ENCODE data around the gene GPATCH2. TPM values are rescaled to one million over a fixed set of nuclear protein-coding genes. Genes with fewer than 3 reads are reported as not detected.

GPATCH2 gene
- total and polyA plus RNA-seq, 8 donors, result 2.7 to 9.0 (median 5.0) TPM

DNA sequence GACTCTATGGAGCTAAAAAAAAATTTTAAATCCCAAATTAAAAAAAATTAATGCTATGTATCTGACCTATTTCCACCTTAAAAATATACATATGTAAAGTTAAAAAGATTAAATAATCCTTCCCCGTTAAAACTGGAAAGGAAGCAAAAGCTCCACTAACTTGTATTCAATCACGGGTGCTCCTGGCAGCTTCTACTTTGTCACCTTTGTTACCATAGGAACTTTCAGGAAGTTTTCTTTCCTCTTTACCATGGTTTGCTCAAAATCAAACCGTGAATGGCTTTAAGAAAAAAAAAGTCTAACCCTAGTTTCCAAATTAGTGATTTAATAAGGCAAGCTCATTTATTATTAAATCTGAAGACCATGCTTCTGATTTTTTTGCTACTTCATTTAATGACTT is 3.5 kb downstream of the GPATCH2 start:
- FAIRE-seq (no peak), ATAC-seq (no peak), DNase-seq (no peak)
- 6 to 8% methylated on average over 3 of the region's 3 CpGs for WGBS, 2 donors
- TF ChIP-seq, protein P1, sequence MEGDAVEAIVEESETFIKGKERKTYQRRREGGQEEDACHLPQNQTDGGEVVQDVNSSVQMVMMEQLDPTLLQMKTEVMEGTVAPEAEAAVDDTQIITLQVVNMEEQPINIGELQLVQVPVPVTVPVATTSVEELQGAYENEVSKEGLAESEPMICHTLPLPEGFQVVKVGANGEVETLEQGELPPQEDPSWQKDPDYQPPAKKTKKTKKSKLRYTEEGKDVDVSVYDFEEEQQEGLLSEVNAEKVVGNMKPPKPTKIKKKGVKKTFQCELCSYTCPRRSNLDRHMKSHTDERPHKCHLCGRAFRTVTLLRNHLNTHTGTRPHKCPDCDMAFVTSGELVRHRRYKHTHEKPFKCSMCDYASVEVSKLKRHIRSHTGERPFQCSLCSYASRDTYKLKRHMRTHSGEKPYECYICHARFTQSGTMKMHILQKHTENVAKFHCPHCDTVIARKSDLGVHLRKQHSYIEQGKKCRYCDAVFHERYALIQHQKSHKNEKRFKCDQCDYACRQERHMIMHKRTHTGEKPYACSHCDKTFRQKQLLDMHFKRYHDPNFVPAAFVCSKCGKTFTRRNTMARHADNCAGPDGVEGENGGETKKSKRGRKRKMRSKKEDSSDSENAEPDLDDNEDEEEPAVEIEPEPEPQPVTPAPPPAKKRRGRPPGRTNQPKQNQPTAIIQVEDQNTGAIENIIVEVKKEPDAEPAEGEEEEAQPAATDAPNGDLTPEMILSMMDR (IDR thresholded peaks at IDR 0.05), result no peak
- H3K36me3 ChIP-seq, result no peaks in the 10 kb centered on the region
- peaks cover 0 to 25% (median 21%) of the 10 kb centered on the region in 3 donors for H3K4me1 ChIP-seq
- no peak overlapping the region for H3K27ac ChIP-seq
- H3K27me3 ChIP-seq, result no peaks in the 10 kb centered on the region
- H3K4me3 ChIP-seq, result no peak overlapping the region
- no peaks in the 10 kb centered on the region for H3K9me3 ChIP-seq
- intact Hi-C loops (cut with DNase I), result no loop called here

DNA sequence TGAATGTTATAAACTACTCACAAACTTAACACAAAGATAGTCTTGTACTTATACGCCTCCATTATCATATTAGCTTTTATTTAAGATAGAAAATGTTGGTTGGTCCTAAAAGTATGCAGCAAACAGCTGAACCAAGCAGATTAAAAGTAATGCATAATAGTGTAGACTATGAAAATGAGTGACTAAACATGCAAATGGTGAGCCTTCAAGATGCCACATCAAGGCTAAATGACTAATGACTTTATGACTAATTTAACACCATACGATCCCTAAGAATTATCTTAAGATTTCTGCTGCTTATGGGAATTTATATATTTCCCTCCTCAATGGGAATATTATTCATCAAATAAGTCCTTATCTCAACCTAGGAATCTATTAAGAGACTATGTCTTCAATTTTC is 4.6 kb downstream of the GPATCH2 start:
- Histone ChIP-seq H3K27me3 (no peaks in the 10 kb centered on the region), H3K4me3 (no peak overlapping the region), H3K9me3 (no peaks in the 10 kb centered on the region), H3K36me3 (no peaks in the 10 kb centered on the region), H3K27ac (no peak overlapping the region), H3K4me1 (peaks cover 0 to 25% (median 21%) of the 10 kb centered on the region in 3 donors)
- TF ChIP-seq, protein P1 (IDR thresholded peaks at IDR 0.05), result no peak
- intact Hi-C loops (cut with DNase I), result no loop called here
- DNase-seq, result no peak
- WGBS, 2 donors, result 93 to 99% methylated on average over 2 of the region's 2 CpGs
- FAIRE-seq, result no peak
- no peak for ATAC-seq

DNA sequence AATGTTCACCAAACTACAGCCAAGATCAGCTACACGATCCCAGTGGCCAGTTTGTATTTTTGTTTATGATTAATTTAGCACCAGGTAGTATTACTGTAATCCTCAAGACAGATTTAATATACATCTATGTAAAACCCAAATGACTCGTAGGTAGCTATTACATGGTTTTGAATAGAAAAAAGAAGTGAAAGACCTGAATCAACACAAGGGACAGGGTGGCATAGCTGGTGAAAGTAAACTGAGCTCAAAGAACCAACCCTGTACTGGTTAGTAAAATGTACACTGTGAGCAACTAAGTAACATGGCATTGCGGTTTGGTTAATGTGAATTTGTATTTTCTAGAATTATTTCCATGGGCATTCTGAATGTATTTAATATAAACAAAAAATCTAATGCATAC is 8.8 kb downstream of the GPATCH2 start:
- H3K4me3 ChIP-seq, result no peak overlapping the region
- intact Hi-C loops (cut with DNase I), result no loop called here
- H3K36me3 ChIP-seq, result no peaks in the 10 kb centered on the region
- H3K9me3 ChIP-seq, result no peaks in the 10 kb centered on the region
- no peaks in the 10 kb centered on the region for H3K27me3 ChIP-seq
- H3K27ac ChIP-seq, result no peak overlapping the region
- no peak for DNase-seq
- 94% methylated on average over 3 of the region's 3 CpGs for WGBS, 2 donors
- TF ChIP-seq, protein P1 (IDR thresholded peaks at IDR 0.05), result no peak
- ATAC-seq, result no peak
- FAIRE-seq, result no peak
- peaks cover 0 to 3% (median 0%) of the 10 kb centered on the region in 3 donors for H3K4me1 ChIP-seq

DNA sequence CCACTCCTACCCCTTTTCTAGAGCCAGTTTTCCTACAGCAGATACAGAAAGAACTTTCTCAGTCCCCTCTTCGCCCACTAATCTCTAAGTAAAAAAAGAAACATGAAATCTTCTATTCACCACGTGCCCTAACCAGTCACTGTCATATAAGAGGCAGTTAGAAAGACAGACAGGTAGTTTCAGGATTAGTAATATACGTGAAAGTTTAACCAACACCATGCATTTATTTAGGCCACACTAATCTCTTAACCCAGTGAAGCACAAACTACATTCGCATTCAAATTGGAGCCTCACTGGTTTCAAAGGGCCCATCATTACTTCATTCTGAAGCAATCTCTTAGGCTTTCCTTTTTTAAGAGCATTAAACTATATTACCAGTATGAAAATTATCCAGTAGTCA is 10.1 kb downstream of the GPATCH2 start:
- DNase-seq (no peak), FAIRE-seq (no peak), ATAC-seq (no peak)
- no peak overlapping the region for H3K4me3 ChIP-seq
- WGBS, 2 donors, result 94% methylated on average over 4 of the region's 4 CpGs
- no peaks in the 10 kb centered on the region for H3K36me3 ChIP-seq
- no peak overlapping the region for H3K27ac ChIP-seq
- H3K27me3 ChIP-seq, result no peaks in the 10 kb centered on the region
- peaks cover 0 to 3% (median 0%) of the 10 kb centered on the region in 3 donors for H3K4me1 ChIP-seq
- intact Hi-C loops (cut with DNase I), result no loop called here
- H3K9me3 ChIP-seq, result no peaks in the 10 kb centered on the region
- TF ChIP-seq, protein P1 (IDR thresholded peaks at IDR 0.05), result no peak

DNA sequence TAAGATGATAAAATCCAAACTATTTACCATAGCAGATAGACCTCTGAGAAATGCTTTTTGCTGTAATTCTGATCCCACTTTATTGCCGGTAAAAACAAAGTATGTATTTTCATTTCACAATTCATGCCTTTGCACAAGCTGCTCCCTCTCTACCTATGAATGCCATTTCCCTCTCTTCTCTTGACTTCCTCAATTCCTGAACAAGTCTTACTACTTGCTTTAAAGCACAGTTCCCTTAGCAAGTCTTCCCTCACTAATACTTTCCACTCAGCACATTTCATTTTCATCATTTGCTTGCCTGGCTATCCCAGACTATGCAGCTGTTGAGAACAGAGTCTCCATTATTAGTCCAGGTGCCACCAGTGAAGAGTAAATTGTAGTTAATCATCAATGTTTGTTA is 13.8 kb downstream of the GPATCH2 start:
- Histone ChIP-seq H3K27me3 (no peaks in the 10 kb centered on the region), H3K9me3 (no peaks in the 10 kb centered on the region), H3K4me3 (no peak overlapping the region), H3K4me1 (peaks cover 0 to 3% (median 0%) of the 10 kb centered on the region in 3 donors), H3K27ac (no peak overlapping the region), H3K36me3 (no peaks in the 10 kb centered on the region)
- 60 to 67% methylated on average over 1 of the region's 1 CpG for WGBS, 2 donors
- TF ChIP-seq, protein P1 (IDR thresholded peaks at IDR 0.05), result no peak
- ATAC-seq, result peak in 2 of 4 donors; percentile 19 to 29
- no peak for DNase-seq
- intact Hi-C loops (cut with DNase I), result no loop called here
- FAIRE-seq, result no peak

Measured in pancreas (tissue), 10 donors.